ENCODE data around the gene CXCR4. TPM values are rescaled to one million over a fixed set of nuclear protein-coding genes. Genes with fewer than 3 reads are reported as not detected.

The CXCR4 gene
- total RNA-seq, 2 donors from 2014 or later: 7.8 to 8.3 TPM

GRCh38 chr2:136133176-136133575, 15.2 kb upstream of the CXCR4 start:
- intact Hi-C loops (cut with DNase I): no loop called here

GRCh38 chr2:136132825-136133155, 14.8 kb upstream of the CXCR4 start:
- intact Hi-C loops (cut with DNase I): no loop called here
- no peak for DNase-seq (ENCODE audit: low spot score)

More at GRCh38 chr2:136133176-136133575, 15.2 kb upstream of the CXCR4 start:
- DNase-seq (ENCODE audit: low spot score): no peak

- no peak for DNase-seq (ENCODE audit: low spot score)
- intact Hi-C loops (cut with DNase I): no loop called here
Measured at GRCh38 chr2:136131961-136132824, 14.2 kb upstream of the CXCR4 start.

DNA sequence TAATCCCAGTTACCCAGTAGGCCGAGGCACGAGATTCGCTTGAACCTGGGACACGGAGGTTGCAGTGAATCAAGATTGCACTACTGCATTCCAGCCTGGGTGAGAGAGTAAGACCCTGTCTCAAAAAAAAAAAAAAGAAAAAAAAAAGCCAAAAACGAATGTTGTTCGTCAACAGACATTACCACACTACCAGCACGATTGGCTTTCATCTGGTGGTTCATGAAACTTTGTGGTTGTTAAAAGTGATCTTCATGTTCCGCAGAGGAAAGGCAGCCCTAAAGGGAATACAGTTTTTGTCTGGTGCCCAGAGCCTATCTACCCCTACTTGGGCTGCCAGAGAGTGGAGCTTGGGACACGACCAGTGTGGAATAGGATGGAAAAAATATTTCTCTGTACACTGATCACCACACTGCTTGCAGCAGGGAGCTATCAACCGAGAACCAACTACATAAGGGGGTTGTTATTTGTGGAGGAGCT, 13.6 kb upstream of the CXCR4 start:
- intact Hi-C loops (cut with DNase I): no loop called here
- no peak for DNase-seq (ENCODE audit: low spot score)

DNA sequence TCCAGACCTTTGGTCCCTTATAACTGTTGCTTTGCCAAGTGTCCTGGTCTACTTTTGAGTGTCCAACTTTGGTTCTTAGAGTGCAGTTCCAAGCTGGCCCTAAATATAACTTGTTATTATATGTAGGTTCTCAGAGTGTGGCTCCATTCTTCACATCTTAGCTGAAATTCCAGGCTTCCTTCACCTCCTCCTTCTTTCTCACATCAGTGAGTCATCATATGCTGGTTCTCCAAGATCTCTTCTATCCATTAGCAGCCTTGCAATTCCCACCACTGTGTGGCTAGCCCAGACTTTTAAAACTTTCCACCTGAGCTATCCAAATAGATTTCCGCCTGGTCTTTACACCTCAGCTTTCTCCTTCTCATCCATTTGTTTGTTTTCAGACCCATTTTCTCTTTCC, 12.6 kb upstream of the CXCR4 start:
- DNase-seq (ENCODE audit: low spot score): no peak
- intact Hi-C loops (cut with DNase I): no loop called here

DNA sequence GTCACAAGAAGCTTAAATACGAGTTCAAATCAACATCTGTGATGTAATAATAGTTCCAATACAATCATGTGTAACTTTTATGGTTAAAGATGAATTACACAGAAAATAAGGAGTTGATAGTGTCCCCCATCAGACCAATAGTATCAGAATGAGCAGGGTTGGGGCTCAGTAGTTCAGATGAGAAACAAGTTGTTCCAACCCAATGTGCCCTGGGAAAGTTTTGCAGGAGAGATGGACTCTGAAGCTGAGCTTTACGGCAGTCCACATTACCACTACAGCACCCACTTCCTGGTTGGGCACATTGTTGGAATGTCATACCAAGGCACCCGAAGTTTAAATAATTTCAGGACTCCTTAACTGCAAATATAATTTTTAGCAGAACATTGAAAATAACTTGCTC, 12.1 kb upstream of the CXCR4 start:
- DNase-seq (ENCODE audit: low spot score): no peak
- intact Hi-C loops (cut with DNase I): no loop called here

GRCh38 chr2:136129601-136130000, 11.7 kb upstream of the CXCR4 start:
- intact Hi-C loops (cut with DNase I): no loop called here
- no peak for DNase-seq (ENCODE audit: low spot score)

DNA sequence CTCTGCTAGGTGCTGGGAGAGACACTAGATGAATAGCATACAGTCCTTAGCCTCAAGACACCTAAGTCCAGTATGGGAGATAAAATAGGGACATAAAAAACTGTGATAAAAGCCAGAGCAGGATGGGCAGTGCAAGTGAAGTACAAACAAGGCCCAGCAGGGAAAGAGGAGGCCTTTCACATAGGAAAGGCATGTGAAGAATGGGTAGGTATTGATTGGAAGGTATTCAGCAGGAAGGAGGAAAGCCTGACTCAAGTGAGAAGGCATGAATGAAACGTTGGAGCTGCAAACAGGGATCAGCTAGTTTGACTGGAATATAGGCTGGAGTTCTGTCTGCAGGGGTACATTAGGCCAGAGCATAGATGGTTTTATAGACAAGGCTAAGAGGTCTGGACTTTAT, 11.0 kb upstream of the CXCR4 start:
- intact Hi-C loops (cut with DNase I): no loop called here
- no peak for DNase-seq (ENCODE audit: low spot score)

DNA sequence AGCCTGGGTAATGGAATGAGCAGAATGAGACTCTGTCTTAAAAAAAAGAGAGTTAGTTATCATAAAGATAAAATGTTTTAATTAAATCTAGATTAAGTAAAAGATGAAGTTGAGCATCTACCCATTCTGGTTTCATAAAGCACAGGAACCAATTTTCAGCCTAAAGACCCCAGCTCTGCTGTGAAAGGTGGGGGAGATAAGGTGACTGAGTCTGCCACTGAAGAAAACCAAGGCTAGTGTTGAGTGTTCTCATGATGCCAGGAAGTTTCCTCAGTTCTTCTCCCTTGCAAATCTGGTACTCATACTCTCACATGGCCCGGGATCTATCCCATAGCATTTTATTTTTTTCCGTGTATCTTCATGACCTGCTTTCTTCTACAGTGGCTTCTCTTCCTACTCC, 10.4 kb upstream of the CXCR4 start:
- intact Hi-C loops (cut with DNase I): no loop called here
- no peak for DNase-seq (ENCODE audit: low spot score)

DNA sequence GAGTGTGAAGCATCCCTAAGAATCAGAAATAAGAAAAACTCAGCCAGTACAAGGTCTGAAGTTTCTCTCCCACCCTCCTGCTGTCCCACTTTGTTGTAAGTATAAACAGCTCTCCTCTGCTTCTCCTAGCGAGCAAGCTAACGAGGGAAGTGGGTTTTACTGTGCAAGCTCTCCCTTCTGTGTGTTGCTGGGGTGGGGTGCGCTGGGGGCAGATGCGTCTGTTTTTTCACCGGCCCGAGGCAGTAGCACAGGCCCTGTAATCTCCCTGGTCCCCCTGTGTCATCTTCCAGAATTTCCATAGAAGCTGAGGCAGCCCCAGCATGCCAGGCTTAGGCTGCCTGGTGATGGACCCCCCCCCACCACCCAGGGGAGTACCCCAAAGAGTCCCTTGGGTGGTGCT, 9.4 kb upstream of the CXCR4 start:
- intact Hi-C loops (cut with DNase I): no loop called here
- DNase-seq (ENCODE audit: low spot score): no peak

DNA sequence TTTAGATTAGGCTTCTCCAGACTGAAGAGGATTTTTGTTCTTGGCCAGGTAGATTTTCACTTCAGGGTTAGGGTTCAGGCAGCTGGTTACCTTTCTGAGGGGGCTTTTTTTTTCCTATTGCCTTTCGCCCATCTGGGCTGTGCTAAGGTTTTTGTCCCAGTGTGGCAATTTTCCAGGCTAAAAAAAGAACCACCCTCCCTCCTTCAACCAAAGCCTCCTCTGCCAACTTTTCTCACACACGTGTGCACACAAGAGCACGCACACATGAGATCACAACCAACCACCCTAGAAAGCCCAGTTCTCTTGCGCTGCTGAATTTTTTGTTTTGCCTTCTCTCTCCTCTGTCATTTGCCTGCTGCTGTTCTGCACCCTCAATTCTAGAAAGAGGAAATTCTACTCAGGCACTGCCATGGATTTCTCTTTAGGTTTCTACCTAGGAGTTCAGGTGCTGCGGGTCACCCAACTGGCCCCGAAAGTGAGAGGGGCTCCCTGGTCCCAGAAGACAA, 8.5 kb upstream of the CXCR4 start:
- no peak for DNase-seq (ENCODE audit: low spot score)
- intact Hi-C loops (cut with DNase I): no loop called here

DNA sequence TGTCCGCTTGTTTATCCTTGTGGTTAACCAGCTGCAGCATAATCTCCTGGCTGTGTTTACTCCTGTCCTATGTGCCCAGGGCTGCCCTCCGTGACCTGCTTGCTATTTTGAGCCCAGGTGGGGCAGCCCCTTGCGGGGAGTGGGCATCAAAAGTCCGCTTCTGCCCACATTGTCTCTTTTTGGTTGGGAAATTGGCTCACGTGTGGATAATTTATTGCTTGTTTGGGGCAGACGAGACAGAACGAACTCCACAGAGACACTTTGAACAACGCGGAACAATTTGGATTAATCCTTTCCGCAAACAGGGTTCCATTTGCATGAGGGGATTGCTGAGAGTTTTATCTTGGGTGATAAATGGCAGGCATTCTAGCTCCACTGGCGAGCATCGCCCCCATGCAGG, 8.1 kb upstream of the CXCR4 start:
- intact Hi-C loops (cut with DNase I): no loop called here
- DNase-seq (ENCODE audit: low spot score): no peak

- intact Hi-C loops (cut with DNase I): no loop called here
- no peak for DNase-seq (ENCODE audit: low spot score)
Measured at GRCh38 chr2:136125236-136125635, 7.3 kb upstream of the CXCR4 start.

DNA sequence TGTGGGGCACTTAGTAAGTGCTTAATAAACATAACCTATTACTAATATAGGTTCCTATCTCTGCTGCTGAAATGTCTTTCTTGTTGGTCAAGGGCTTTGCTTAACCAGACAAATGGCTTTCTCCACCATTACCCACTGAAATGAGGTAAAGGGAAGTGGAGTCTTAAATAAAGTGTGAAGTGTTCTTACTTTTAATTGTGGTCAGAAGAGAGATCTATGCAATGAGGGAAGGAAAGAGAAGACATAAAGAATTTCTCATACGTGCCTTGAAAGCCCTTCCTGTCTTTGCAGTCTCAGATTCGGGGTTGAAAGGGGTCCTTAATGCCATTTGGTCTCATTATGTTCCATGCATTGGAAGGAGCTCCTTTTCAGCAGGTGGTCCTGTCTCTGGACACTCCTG, 6.9 kb upstream of the CXCR4 start:
- intact Hi-C loops (cut with DNase I): no loop called here
- DNase-seq (ENCODE audit: low spot score): no peak

DNA sequence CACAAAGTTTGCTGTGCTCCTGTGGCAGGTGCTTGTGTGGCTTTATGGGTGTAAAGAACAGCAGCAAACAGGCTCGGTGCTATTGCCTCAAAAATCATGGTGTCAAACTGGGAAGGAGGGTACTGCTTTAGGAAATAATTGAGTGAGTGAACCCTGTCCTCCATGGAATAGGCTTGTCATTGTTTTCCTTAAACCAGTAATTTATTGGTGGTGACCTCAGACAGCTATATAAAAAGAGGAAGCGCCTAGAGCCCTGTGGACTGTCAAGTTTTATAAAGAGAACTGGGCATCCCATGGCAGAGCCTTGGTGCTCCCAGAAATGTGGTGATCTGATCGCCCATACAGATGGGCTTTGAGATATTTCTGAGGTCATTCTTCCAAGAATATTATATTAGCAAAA, 4.7 kb upstream of the CXCR4 start:
- intact Hi-C loops (cut with DNase I): loop anchor here in 1 of 2 donors (2.0 kb wide), 1 partner anchor 78 kb away; no protein-coding TSS in a partner anchor
- no peak for DNase-seq (ENCODE audit: low spot score)

GRCh38 chr2:136121204-136121910, 3.4 kb upstream of the CXCR4 start:
- intact Hi-C loops (cut with DNase I): no loop called here
- no peak for DNase-seq (ENCODE audit: low spot score)

GRCh38 chr2:136119717-136120675, 2.0 kb upstream of the CXCR4 start:
- intact Hi-C loops (cut with DNase I): no loop called here
- DNase-seq (ENCODE audit: low spot score): no peak

- peak; percentile 89 for DNase-seq (ENCODE audit: low spot score)
- intact Hi-C loops (cut with DNase I): no loop called here
Measured at GRCh38 chr2:136118819-136119716, 1.1 kb upstream of the CXCR4 start.

All from posterior vena cava (tissue), 2 donors.